ENCODE results near the gene EHD4. TPM values are rescaled to one million over a fixed set of nuclear protein-coding genes. Genes with fewer than 3 reads are reported as not detected.

The EHD4 gene
- total RNA-seq, 4 donors from 2014 or later: 12.8 to 45.2 (median 26.1) TPM

- Histone ChIP-seq H3K27me3 (no peaks in the 10 kb centered on the region), H3K4me1 (no peaks in the 10 kb centered on the region), H3K36me3 (no peaks in the 10 kb centered on the region), H3K9me3 (no peaks in the 10 kb centered on the region), H3K4me3 (no peak overlapping the region), H3K27ac (no peak overlapping the region)
- no peak for TF ChIP-seq CTCF (IDR thresholded peaks at IDR 0.05)
- no peak for TF ChIP-seq POLR2A (IDR thresholded peaks at IDR 0.05)
- intact Hi-C loops (cut with DNase I; ENCODE audit: low total_unique reads): no loop called here
- no peak for DNase-seq
Observed at GRCh38 chr15:42016971-42017370, 44.6 kb upstream of the EHD4 start.

GRCh38 chr15:42014406-42014805 is 42.0 kb upstream of the EHD4 start:
- Histone ChIP-seq H3K4me1 (no peaks in the 10 kb centered on the region), H3K27ac (no peak overlapping the region), H3K4me3 (no peak overlapping the region), H3K36me3 (no peaks in the 10 kb centered on the region), H3K27me3 (no peaks in the 10 kb centered on the region), H3K9me3 (no peaks in the 10 kb centered on the region)
- TF ChIP-seq CTCF (IDR thresholded peaks at IDR 0.05) (no peak), POLR2A (IDR thresholded peaks at IDR 0.05) (no peak)
- DNase-seq: no peak
- intact Hi-C loops (cut with DNase I; ENCODE audit: low total_unique reads): no loop called here

DNA sequence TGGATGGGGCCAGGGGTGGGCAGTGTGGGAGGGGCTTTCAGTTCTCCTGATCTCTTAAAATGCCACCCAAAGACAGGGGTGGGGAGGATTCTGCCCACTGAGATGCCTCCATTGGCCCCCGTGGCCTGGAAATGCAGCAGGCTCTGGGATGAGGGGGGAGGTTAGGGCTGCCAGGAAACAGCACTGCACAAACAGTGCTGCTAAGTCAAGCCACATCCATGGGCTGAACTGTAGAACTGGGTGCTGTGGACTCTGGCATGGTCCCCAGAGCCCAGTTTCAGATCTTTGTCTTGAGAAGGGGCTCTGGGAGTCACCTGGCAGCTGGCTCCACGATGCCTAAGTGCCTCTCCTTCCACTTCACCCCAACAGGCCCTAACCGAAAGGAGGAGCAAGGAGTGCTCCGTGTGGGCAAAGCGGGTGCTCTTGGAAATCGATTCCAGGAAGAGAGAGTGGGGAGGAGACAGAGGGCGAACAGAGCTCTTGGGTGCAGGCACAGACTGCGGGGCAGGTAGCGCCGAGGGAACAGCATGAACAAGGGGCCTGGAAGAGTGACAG is 40.6 kb upstream of the EHD4 start:
- DNase-seq: no peak
- intact Hi-C loops (cut with DNase I; ENCODE audit: low total_unique reads): no loop called here
- no peaks in the 10 kb centered on the region for H3K9me3 ChIP-seq
- H3K36me3 ChIP-seq: no peaks in the 10 kb centered on the region
- no peak overlapping the region for H3K4me3 ChIP-seq
- TF ChIP-seq POLR2A (IDR thresholded peaks at IDR 0.05): no peak
- TF ChIP-seq CTCF (IDR thresholded peaks at IDR 0.05): no peak
- H3K27me3 ChIP-seq: no peaks in the 10 kb centered on the region
- H3K27ac ChIP-seq: no peak overlapping the region
- H3K4me1 ChIP-seq: no peaks in the 10 kb centered on the region

- H3K27me3 ChIP-seq: no peaks in the 10 kb centered on the region
- intact Hi-C loops (cut with DNase I; ENCODE audit: low total_unique reads): no loop called here
- TF ChIP-seq POLR2A (IDR thresholded peaks at IDR 0.05) (no peak), CTCF (IDR thresholded peaks at IDR 0.05) (no peak)
- H3K4me3 ChIP-seq: no peak overlapping the region
- no peak for DNase-seq
- no peaks in the 10 kb centered on the region for H3K9me3 ChIP-seq
- no peaks in the 10 kb centered on the region for H3K36me3 ChIP-seq
- H3K4me1 ChIP-seq: no peaks in the 10 kb centered on the region
- no peak overlapping the region for H3K27ac ChIP-seq
Observed at GRCh38 chr15:42012241-42012640, 39.9 kb upstream of the EHD4 start.

- no peak overlapping the region for H3K4me3 ChIP-seq
- no peaks in the 10 kb centered on the region for H3K36me3 ChIP-seq
- H3K27me3 ChIP-seq: no peaks in the 10 kb centered on the region
- no peak for DNase-seq
- no peaks in the 10 kb centered on the region for H3K9me3 ChIP-seq
- no peaks in the 10 kb centered on the region for H3K4me1 ChIP-seq
- TF ChIP-seq CTCF (IDR thresholded peaks at IDR 0.05) (no peak), POLR2A (IDR thresholded peaks at IDR 0.05) (no peak)
- H3K27ac ChIP-seq: no peak overlapping the region
- intact Hi-C loops (cut with DNase I; ENCODE audit: low total_unique reads): no loop called here
Observed at GRCh38 chr15:42011074-42011473, 38.7 kb upstream of the EHD4 start.
